RCC 7860 (cell line): ENCODE data around the gene RBBP8NL.

Experiments used
- DNase-seq: peaks from one replicate; pipeline ENCODE4 v3.0.0-alpha.2; 2015; ENCODE audit warnings: low spot score
- FAIRE-seq: peaks from 2 replicates; lab custom pipeline; 2012; peaks lifted over from hg19 to GRCh38; lab: Jason Lieb, UNC

RBBP8NL gene

GRCh38 chr20:62461834-62462233 is 34.5 kb upstream of the RBBP8NL start:
- FAIRE-seq = no peak

GRCh38 chr20:62461157-62461556 is 33.8 kb upstream of the RBBP8NL start:
- no peak for FAIRE-seq
- no peak for DNase-seq

More at GRCh38 chr20:62461834-62462233, 34.5 kb upstream of the RBBP8NL start:
- DNase-seq = no peak

- no peak for DNase-seq
- no peak for FAIRE-seq
Measured at GRCh38 chr20:62460678-62461077, 33.3 kb upstream of the RBBP8NL start.

GRCh38 chr20:62459488-62459887 is 32.1 kb upstream of the RBBP8NL start:
- no peak for DNase-seq
- FAIRE-seq = no peak

GRCh38 chr20:62458275-62459251 is 31.2 kb upstream of the RBBP8NL start:
- DNase-seq = no peak
- FAIRE-seq = no peak

- no peak for DNase-seq
- FAIRE-seq = no peak
Measured at GRCh38 chr20:62457831-62458230, 30.5 kb upstream of the RBBP8NL start.

- FAIRE-seq = no peak
- no peak for DNase-seq
Measured at GRCh38 chr20:62457098-62457497, 29.8 kb upstream of the RBBP8NL start.

GRCh38 chr20:62455929-62456328 is 28.6 kb upstream of the RBBP8NL start:
- DNase-seq = no peak
- no peak for FAIRE-seq

GRCh38 chr20:62454904-62455636 is 27.7 kb upstream of the RBBP8NL start:
- DNase-seq = no peak
- FAIRE-seq = no peak

GRCh38 chr20:62453186-62453808 is 26.0 kb upstream of the RBBP8NL start:
- FAIRE-seq = no peak
- DNase-seq = no peak

- FAIRE-seq = no peak
- no peak for DNase-seq
Measured at GRCh38 chr20:62452475-62453095, 25.2 kb upstream of the RBBP8NL start.

- no peak for DNase-seq
- no peak for FAIRE-seq
Measured at GRCh38 chr20:62451970-62452369, 24.6 kb upstream of the RBBP8NL start.

GRCh38 chr20:62451156-62451767 is 23.9 kb upstream of the RBBP8NL start:
- no peak for DNase-seq
- no peak for FAIRE-seq

GRCh38 chr20:62449951-62450691 is 22.8 kb upstream of the RBBP8NL start:
- FAIRE-seq (no peak), DNase-seq (no peak)

- DNase-seq = no peak
- FAIRE-seq = no peak
Measured at GRCh38 chr20:62448788-62449187, 21.4 kb upstream of the RBBP8NL start.

- no peak for DNase-seq
- no peak for FAIRE-seq
Measured at GRCh38 chr20:62448038-62448437, 20.7 kb upstream of the RBBP8NL start.

- DNase-seq = no peak
- FAIRE-seq = no peak
Measured at GRCh38 chr20:62446888-62447869, 19.8 kb upstream of the RBBP8NL start.

GRCh38 chr20:62446481-62446880 is 19.1 kb upstream of the RBBP8NL start:
- no peak for FAIRE-seq

More at GRCh38 chr20:62446481-62446880, 19.1 kb upstream of the RBBP8NL start:
- no peak for DNase-seq
